LoVo (cell line): ENCODE measurements around the gene KIAA0232.

ENCODE experiments used
- DNase-seq: peaks from one replicate; pipeline ENCODE4 v3.0.0-alpha.2; 2016; ENCODE audit warnings: low spot score

Gene KIAA0232

GRCh38 chr4:6847178-6847577 lies 64.7 kb downstream of the KIAA0232 start:
- DNase-seq: no peak

- DNase-seq: no peak
Measured at GRCh38 chr4:6848717-6849305, 66.3 kb downstream of the KIAA0232 start.

GRCh38 chr4:6849691-6850090 lies 67.2 kb downstream of the KIAA0232 start:
- no peak for DNase-seq

GRCh38 chr4:6851431-6851830 lies 68.9 kb downstream of the KIAA0232 start:
- no peak for DNase-seq

- DNase-seq: no peak
Measured at GRCh38 chr4:6851962-6852361, 69.4 kb downstream of the KIAA0232 start.

- DNase-seq: no peak
Measured at GRCh38 chr4:6852582-6852981, 70.1 kb downstream of the KIAA0232 start.

GRCh38 chr4:6854098-6854744 lies 71.7 kb downstream of the KIAA0232 start:
- DNase-seq: no peak

GRCh38 chr4:6855692-6856297 lies 73.3 kb downstream of the KIAA0232 start:
- DNase-seq: no peak

- DNase-seq: no peak
Measured at GRCh38 chr4:6856391-6856790, 73.9 kb downstream of the KIAA0232 start.

- DNase-seq: no peak
Measured at GRCh38 chr4:6857009-6857882, 74.7 kb downstream of the KIAA0232 start.

GRCh38 chr4:6858997-6859396 lies 76.5 kb downstream of the KIAA0232 start:
- DNase-seq: no peak

- DNase-seq: no peak
Measured at GRCh38 chr4:6859543-6859942, 77.0 kb downstream of the KIAA0232 start.

GRCh38 chr4:6868386-6868785 lies 85.9 kb downstream of the KIAA0232 start:
- no peak for DNase-seq

- DNase-seq: no peak
Measured at GRCh38 chr4:6869944-6870343, 87.4 kb downstream of the KIAA0232 start.

- no peak for DNase-seq
Measured at GRCh38 chr4:6873291-6873690, 90.8 kb downstream of the KIAA0232 start.

- DNase-seq: peak; percentile 50
Measured at GRCh38 chr4:6873792-6874461, 91.4 kb downstream of the KIAA0232 start.

GRCh38 chr4:6874981-6875380 lies 92.5 kb downstream of the KIAA0232 start:
- DNase-seq: no peak

- no peak for DNase-seq
Measured at GRCh38 chr4:6875431-6875831, 92.9 kb downstream of the KIAA0232 start.

- no peak for DNase-seq
Measured at GRCh38 chr4:6876440-6876839, 93.9 kb downstream of the KIAA0232 start.

- no peak for DNase-seq
Measured at GRCh38 chr4:6877067-6877466, 94.5 kb downstream of the KIAA0232 start.

- DNase-seq: no peak
Measured at GRCh38 chr4:6878451-6879059, 96.0 kb downstream of the KIAA0232 start.

GRCh38 chr4:6880691-6881090 lies 98.2 kb downstream of the KIAA0232 start:
- no peak for DNase-seq
